Left forelimb (tissue), 1 donor: ENCODE results near the gene HAAO.

ENCODE experiments used
- DNase-seq: peaks from one replicate; pipeline ENCODE4 v3.0.0-alpha.2; 2018; ENCODE audit warnings: low spot score

HAAO gene

DNA sequence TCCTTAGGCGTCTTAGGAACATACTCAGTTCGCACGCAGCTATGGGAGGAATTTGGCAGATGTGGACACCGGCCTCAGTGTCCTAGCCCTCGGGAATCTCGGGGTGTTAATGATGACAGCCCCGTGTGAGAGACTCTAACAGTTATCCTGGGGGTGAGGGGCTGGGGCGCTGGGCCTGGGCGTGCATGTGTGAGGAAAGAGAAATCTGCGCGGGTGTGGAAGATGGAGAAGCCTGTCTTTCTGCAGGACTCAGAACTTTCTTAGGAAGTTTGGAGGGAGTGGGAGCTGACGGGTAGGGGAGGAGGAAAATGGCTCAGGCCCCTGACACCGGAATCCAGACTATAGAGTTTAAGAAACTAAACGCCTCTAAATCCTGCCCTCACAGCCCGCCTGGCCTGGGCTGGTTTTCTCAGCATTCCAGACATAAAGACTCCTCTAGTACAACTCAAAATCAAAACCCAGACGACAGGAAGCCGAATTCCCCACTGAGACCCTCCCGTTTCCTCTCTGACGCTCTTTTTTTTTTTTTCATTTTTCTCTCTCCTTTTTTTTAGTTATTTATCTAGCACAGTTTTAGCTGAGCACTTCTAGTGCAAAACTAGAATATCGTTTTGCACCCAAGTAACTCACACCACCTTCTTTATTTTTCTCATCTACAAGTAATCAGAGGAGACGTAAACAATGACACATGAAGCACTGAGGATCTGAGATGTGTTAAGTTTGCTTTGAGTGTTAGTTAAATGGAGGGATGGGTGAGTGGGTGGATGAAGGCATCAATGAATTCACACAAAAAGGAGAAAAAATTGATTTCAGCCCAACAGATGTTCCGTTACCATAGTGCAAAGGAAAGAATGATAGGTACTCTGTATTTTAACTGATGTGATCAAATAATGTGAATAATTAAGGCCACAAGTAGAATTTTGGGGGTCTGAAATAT is 1.2 kb upstream of the HAAO start:
- DNase-seq = no peak

DNA sequence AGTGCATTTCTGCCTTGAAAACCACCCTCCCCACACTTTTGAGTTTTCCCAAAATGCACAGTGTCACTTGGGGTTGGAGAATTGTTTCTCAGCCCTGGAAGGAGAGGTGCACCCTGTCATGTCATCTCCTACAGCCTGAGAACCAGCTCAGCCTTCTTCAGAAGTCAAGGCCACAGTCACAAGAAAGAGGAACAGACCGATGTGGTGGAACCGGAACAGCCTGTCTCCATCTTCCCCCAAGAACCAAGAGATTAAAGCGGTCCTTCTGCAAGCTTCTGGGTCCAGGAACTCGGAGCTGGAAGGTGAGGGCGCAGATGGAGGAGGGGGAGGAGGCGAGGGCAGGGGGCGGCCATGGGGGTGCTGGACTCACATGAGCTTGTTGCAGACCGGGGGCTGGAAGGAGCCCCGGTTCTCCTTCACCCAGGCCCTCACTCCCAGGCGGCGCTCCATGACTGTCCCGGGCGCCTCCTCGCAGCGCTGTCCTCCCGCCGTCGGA is 248 bp downstream of the HAAO start:
- no peak for DNase-seq

DNA sequence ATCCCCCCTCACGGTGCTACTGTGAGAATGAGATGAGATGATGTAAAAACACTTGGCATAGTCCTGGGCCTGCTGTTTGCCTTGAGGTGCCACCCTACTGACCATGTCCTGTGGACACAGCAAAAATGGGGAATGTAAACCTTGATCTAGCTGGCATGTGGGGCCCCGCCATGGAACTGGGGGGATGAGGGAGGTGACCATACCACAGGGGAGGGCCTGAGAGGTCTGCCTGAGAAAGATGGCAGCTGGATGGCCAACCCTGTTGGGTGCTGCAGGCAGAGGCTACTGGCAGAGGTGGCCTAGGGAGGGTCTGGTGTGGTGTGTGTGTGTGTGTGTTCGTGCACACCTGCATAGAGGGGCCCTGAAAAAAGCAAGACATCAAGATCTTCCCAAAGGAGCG is 777 bp downstream of the HAAO start:
- DNase-seq = no peak

DNA sequence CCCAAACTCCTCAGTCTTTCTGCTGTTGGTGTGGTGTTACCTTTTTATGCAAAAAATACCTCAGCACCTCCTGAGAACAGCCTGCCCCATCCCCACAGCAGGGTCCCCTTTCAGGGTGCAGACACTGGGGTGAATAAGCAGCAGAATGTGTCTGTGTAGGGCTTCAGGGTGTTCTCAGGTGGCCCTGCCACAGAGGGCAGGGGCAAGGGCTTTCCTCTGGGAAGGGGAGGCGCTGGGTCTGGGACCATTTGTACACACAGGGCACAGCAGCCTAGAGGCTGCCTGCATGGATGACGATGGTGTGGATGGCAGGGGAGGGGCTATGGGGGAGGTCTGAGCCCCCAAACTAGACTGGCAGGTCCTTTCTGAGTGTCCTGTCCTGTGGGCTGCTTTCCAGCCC is 2.6 kb downstream of the HAAO start:
- no peak for DNase-seq

DNA sequence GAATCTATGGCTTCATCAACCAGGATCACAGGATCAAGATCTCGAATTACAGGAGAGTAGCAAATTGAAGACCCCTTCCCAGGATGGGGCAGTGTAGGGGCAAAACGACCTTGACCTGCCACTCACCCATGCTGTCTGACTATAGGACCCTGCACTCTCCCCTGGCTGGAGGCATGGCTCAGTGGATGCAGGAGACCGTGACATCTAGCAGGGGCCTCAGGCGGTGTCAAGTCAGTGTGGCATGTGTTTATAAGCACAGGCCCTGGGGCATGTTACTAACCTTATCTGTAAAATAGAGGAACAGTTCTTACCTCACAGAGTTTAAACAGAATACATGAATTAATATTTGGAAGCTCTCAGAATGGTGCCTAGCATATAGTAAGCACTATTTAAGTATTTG is 3.5 kb downstream of the HAAO start:
- DNase-seq = no peak

DNA sequence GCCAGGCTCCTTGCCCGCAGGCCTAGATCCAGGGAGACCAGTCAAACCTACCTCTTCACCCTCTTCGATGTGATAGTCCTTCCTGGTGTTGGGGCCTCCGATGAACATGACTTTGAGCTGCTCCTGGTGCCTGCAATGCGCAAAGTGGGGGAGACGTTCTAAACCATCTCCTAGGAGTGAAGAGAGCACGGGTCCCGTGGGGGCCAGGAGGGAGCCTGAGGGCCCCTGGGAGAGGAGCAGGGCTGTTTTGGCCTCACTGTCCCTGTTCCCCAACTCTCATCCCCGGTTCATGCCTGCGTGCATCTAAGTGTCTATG is 3.9 kb downstream of the HAAO start:
- DNase-seq = no peak

DNA sequence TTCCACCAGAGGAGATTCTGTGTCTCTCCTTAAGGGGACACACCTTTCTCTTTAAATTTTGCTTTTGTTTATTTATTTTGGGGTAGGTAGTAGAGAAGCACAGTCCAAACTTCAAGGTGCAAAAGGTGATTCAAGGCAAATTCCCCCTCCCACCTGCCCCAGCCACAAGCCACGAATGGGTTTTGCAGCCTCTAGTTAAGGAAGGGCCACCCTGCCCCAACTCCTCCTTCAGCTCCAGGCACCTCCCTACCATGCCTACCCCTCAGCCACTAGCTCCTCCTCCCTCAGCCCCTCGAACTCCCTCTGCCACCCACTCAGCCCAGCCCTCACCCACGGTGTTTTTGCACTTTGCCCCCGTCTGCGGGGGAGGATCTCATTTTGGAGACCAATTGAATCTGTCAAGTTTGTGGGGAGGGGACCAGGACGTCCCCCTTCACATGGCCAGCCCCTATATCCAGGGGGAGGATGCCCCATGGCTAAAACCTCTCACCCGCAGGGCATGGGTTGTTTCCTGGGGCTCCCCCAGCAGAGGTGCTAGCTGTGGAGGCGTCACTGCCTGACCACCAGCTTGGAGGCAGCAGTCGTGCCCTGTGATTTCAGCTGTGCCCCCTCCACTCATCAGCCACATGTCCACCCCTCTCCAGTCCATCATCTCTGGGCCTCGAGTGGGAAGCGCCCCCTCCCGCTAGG is 4.5 kb downstream of the HAAO start:
- no peak for DNase-seq

DNA sequence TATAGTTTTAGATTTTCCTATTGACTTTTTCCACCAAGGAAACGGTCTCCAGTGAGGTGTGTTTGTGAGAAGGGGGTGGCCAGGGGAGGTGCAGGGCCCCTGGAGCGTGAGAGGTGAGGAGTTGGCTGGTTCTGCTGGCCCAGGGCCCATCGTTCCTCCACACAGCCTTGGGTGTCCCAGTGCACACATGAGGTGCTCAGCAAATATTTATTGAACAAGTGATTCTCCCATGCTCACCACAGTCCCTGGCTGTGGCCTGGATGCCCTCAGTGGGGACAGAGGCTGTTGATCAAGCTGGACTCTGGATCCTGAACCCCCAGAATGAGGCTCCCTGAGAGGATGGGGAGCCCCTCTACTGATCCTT is 5.0 kb downstream of the HAAO start:
- DNase-seq = no peak

DNA sequence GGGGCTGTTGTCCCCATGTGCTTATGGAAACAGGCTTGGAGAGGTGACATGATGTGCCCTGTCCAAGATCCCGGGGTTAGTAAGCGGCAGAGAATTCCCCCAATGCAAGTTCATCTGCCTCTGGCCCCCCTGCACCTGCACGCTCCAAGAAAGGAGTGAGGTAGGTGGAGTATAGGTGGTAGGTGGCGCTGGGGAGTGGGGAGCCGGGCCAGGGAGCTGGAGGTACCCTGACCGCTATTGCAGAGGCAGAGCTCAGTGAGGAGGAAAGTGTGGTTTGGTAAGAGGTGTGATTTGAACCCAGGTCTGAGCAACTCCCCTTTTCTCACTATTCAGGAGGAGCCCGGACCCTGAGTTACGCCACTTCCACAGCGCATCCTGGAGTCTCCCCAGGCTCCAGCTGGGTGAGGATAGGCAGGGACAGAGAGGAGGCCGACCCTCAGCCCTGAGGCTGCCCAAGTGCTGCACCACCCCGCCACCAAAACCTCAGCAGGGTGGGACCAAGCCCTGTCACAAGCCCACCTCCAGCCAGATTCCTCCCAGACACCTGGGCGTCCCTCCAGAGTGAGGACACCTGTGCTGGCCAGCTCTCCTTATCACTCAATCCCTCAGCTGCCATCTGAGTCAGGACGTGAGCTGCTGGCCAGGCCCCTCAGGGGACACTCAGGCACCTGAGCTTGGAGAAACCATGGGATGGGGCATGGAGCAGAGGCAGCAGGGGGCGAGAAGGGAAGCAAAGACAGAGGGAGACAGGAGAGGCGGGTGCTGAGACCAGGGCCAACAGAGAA is 5.6 kb downstream of the HAAO start:
- no peak for DNase-seq

DNA sequence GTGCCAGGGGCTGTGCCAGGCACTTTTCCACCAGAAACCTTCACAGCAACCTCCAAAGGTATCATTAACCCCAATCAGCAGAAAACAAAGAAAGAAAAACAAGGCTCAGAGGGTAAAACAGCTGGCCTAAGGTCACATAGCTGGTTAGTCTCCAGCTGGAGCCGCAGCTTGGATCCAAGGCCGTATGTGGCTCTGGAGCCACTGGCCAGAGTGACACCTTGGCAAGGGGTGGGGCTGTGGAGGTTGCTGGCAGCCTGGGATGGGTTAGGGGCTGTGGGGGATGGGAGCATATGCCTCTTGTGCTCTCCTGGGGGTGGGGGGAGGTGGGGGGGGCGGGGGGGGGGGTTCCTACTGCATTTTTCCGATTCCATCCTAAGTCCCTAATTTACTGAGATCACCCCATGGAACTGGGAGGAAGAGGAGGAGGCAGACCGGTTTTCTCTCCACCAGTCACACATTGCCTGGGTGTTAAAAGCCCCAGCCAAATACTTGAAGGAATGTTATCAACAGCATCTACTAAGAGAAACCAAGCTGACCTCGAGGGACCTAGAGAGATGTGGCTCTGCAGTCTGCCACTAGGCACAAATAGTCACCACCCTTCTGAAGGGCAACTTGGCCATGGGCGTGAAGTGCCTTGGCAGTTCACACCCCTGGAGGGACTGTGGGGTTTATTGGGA is 8.0 kb downstream of the HAAO start:
- no peak for DNase-seq

DNA sequence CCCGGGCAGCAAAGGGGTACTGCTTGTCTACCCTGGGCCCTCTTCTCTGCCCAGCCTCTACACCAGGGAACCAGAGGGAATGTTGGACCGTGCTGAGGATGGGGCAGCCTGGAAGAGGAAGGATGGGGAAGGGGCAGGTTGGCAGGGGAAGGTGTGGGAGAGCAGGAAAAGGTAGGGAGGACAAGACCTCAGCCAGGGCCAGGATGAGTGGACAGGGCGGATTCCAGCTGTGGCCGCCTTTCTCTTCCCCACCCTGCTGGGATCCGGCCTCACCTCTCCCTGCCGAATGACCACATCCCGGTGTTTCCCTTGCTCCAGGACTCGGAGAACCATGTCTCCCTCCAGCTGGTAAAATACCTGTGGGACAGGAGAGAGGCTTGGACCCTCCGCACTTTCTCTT is 8.9 kb downstream of the HAAO start:
- DNase-seq = no peak

DNA sequence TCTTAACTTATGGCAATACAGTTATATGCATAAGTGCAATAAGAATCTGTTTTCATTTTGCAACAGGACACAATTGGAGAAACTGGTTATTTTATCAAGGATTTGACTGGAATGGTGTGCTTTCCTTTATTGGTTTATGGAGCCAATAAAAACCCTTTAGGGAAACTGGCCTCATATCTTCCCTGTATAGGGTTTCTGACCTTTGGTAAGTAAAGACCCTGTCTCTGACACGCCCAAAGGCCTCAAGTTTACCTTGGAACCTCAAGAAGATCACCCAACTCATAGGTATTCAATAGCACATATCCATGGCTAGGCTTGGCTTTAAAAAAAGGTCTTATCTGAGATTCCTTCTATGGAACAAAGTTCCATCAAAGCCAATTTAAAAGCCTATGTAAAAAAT is 11.2 kb downstream of the HAAO start:
- DNase-seq = no peak

DNA sequence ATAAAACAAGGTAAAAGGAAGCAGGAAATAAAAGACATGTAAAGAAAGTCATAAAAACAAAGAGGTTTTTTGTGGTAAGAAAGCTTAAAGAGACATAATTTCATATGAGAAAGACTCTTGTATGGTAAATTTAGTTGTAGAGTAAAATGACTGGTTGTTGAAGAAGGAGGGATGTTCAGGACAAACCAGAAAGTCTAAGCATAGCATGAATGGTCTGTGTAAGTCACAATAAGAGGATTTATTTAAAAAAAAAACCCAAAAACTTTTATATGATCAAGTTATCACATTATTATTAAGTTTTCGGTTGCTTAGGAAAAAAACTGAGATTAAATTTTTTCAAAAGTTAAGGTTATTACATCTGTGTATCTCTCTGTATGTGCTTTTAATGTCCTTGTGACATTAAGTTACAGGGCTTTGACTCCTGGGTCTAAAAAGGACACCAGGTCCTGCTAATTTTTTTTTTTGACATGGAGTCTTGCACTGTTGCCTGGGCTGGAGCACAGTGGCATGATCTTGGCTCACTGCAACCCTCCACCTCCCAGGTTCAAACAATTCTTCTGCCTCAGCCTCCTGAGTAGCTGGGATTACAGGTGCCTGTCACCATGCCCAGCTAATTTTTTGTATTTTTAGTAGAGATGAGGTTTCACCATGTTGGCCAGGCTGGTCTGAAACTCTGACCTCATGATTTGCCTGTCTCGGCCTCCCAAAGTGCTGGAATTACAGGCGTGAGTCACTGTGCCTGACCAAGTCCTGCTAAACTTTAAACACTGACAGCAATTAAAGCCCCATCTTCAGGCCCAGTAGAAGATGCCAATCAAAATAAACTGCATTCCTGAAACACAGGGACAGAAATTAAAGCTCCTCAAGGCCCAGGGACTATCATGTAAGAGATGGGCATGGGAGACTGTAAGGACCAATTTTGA is 14.2 kb downstream of the HAAO start:
- no peak for DNase-seq

DNA sequence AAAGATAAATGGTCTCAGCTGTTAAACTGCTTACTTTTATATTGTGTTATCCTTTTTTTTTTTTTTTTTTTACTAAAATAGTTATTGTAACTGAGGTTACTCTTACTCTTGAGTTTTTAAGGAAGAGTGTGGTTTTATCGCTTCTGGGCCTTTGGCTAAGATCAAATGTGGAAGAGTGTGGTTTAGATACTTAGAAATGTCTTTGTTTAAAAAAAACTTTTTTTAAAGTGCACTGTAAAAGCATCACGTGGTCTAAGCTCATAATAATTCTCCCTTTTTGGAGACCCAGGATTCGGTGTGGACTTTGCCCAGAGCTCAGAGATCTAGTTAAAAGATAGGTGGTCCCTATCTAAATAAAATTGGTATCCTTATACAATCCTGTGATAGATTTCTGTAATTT is 16.6 kb downstream of the HAAO start:
- DNase-seq = no peak

DNA sequence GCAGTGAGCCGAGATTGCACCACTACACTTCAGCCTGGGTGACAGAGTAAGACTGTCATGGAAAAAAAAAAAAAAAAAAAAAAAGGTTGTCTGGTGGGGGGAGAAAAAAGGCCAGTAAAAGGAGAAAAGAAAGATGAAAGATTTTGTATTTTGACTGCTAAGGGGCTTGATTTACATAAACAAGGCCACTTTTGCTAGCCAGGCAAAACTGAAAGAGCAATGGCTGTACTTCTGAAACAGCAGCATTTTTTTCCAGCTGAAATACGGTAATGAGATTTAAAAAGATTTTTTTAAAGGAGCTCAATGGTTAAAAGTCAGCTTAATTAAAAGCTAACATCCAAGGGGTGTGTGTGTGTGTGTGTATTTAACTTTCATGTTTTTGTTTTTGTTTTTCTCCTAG is 17.2 kb downstream of the HAAO start:
- no peak for DNase-seq

DNA sequence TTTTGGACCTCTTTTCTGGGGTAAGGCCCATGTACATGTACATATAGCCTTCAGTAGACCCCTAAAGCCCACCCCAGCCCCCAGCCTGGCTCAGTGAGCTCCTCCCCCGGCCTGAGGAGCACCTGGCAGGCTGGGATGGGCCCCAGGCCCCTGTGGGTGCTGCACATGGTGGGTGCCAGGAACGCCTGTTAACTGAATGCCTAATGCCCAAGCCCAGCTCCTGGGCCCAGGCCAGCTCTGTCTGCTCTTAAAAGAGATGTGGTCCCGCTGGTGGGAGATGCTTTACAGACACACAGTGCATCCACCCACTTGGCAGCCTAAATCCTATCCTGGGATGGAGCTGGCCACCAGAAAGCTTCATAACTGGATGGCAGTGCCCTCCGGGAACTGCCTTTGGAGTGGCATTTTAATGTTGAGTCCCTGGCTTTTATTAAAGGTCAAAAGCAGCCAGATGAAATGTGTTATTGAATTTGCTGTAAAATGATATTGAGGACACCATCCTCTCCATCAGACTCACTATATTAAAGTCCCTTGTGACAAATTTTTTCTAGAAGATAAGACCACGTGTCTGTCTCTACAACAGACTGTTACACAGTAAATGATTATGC is 20.7 kb downstream of the HAAO start:
- no peak for DNase-seq

DNA sequence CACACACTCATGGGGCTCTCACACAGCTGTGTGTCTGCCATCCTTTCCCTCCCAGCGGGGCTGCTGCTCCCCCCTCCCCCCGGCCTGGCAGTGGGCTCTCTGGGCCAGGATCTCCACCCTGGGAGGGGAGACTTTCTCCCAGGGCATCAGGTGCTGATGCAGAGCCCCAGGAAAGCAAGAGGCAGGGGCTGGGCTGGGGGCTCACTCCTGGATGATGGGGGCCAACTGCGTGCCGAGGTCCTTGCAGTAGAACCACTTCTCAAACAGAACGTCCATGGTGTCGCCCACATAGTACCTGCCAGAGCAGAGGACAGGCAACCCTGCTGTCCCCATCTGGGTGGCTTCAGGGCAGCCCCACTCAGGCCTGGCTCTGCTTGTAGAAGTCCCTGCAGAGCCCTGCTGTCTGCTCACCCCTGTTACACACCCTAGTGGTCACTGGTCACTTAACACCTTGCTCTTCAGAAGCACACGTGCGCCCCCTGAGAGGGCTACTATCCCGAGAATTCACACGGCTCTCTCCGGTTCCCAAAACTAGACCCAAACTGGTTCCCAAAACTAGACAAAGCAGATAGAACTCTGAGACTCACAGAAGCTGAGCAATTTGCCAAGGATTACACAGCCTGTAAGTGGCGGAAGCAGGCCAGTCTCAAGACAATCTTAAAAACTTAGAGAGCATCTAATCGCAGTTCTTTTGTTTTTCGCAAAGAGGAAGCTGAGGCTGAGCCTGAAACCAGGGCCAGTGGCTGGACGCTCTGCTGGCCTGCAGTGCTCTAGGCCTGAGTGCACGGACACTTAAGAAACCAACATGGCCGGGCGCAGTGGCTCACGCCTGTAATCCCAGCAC is 21.9 kb downstream of the HAAO start:
- no peak for DNase-seq

DNA sequence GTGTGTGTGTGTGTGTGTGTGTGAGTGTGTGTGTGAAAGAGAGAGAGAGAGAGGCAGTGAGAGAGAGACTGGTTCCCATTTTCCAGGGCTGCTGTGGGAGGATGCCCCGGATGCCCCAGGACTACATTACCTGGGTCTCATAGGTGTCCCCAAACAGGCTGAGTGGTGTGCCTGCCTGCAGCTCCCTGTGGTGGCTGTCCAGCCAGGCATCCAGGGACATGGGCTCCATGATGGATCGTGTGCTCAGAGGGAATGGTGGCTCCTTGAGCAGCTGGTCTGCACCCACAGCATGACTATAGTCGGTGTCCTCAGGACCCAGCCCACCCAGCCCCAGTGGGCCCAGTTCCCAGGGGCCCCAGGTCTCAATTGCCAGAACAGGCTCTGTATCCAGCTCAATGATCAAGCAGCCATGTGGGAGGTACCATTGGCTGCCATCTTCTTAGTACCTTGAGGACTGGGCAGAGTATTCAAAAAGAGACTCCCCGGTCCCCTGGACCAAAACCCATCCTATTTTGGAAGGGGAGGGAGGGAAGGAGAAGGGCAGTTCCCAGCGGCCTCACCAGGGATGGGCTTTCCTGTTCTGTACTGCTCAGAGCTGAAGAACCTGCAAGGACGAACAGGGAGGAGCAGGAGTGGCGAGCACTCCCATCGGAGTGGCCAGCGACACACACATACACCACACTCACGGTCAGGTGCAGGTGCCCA is 22.6 kb downstream of the HAAO start:
- DNase-seq = no peak

DNA sequence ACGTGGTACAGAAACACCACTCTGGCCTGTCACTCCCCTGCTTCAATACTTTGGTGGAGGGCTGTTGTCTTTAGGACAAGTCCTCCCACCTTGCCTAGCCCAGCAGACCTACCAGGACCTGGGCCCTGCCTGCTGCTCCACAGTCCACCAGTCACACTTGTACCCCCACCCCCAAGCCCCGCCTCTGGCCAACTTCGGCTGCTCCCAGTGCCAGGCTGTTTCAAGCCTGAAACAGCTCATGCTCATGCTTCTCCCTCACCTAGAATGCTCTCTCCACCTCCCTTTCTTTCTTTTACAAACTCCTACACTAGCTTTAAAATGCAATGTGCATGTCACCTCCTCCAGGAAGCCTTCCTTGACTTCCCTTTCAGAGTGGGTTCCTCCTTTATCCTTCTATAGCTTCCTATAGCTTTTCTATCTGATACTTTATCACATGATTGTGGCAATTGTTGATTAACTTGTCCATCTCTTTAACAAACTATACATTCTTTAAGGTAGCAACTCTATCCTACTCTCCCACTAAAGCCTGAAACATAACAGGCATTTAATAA is 23.6 kb downstream of the HAAO start:
- no peak for DNase-seq
